SJSA1 (cell line): ENCODE data around the gene ADGRG4. TPM values are rescaled to one million over a fixed set of nuclear protein-coding genes. Genes with fewer than 3 reads are reported as not detected.

Source experiments
- DNase-seq, 2 experiments: peaks; one replicate each; pipeline ENCODE4 v3.0.0-alpha.2; 2015 to 2020; ENCODE audit warnings: low spot score in 2 of 2, low read depth in 1 of 2
- H3K27ac ChIP-seq: fragments of 250-450 bp; sonication (Bioruptor Pico); 2 replicates; pipeline ENCODE4 v1.5.1; 2020; ENCODE audit warnings: mild to moderate bottlenecking, moderate library complexity
- H3K27me3 ChIP-seq: fragments of 250-450 bp; sonication (Bioruptor Pico); replicated peaks from 2 replicates; pipeline ENCODE4 v1.5.1; 2020; ENCODE audit warnings: mild to moderate bottlenecking, moderate library complexity
- H3K36me3 ChIP-seq: fragments of 250-450 bp; sonication (Bioruptor Pico); 2 replicates; pipeline ENCODE4 v1.5.1; 2020; ENCODE audit warnings: mild to moderate bottlenecking
- H3K4me1 ChIP-seq: fragments of 250-450 bp; sonication (Bioruptor Pico); replicated peaks from 2 replicates; pipeline ENCODE4 v1.6.1; 2021; ENCODE audit warnings: mild to moderate bottlenecking
- H3K4me3 ChIP-seq: fragments of 250-450 bp; sonication (Bioruptor Pico); 2 replicates; pipeline ENCODE4 v1.5.1; 2020; ENCODE audit warnings: mild to moderate bottlenecking
- H3K9me3 ChIP-seq: fragments of 250-450 bp; sonication (Bioruptor Pico); replicated peaks from 2 replicates; pipeline ENCODE4 v1.5.1; 2020; ENCODE audit warnings: mild to moderate bottlenecking
- total RNA-seq: library from RNA; depleted of rRNA; stranded (reverse); fragments of >200 nt; shearing (Covaris generic); gene quantifications from 2 replicates; pipeline ENCODE4 v1.2.3, GENCODE V29; 2014; rRNA removed

Gene ADGRG4
- total RNA-seq, 1 experiment from 2014 or later = not detected

DNA sequence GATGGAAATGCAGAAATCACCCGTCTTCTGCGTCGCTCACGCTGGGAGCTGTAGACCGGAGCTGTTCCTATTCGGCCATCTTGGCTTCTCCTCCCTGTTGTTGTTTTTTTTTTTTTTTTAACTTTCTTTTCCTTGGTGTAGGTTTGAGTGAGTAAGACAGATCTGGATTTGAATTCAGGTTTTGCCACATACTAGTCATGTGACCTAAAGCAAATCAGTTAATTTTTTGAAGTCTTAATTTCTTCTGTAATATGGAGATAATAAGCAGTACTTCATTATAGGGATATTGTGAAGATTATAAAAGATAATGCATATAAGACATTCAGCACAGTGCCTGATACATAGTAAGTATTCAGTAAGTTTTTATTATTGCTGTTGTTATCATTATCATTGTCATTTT, 145.4 kb downstream of the ADGRG4 start:
- Histone ChIP-seq H3K27me3 (no peaks in the 10 kb centered on the region), H3K36me3 (no peaks in the 10 kb centered on the region), H3K9me3 (no peaks in the 10 kb centered on the region), H3K4me3 (no peak overlapping the region), H3K27ac (no peak overlapping the region), H3K4me1 (no peaks in the 10 kb centered on the region)
- no peak for DNase-seq

DNA sequence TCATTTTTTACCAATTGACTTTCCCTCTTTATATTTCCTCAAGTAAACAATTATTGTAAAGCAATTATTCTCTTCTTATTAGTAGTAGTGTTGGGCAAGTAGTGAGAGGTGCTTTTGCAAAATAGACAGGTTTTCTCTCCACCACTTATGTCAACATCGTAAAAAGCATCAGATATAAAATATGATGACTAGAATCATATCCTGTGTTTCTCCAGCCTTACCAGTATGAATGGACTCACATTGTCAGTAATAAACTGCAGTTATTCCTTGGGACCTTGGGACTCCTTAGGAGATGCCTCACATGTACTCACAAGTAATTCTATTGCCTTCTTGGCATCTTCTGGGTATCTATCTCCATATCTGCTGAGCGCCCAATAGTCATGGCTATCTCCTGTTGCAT, 146.5 kb downstream of the ADGRG4 start:
- no peak overlapping the region for H3K27ac ChIP-seq
- DNase-seq = no peak
- H3K27me3 ChIP-seq = no peaks in the 10 kb centered on the region
- H3K36me3 ChIP-seq = no peaks in the 10 kb centered on the region
- H3K4me3 ChIP-seq = no peak overlapping the region
- H3K9me3 ChIP-seq = no peaks in the 10 kb centered on the region
- H3K4me1 ChIP-seq = no peaks in the 10 kb centered on the region

DNA sequence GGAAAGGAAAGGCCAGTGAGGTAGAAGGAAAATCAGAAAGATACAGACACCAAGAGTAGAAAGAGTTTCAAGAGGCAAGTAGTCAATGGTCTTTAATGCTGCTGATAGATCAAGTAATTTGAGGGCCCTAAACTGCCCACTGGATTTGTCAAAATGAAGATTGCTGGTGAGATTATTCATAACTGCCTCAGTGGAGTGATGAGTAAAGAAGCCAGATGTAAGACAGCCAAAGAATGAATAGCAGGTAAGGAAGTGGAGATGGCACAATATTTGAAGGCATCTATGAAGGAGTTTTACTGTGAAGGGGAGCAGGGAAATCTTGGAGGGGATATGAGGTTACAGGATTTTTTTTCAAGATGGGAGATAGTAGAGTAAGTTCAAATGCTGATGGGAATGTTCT, 147.2 kb downstream of the ADGRG4 start:
- H3K36me3 ChIP-seq = no peaks in the 10 kb centered on the region

DNA sequence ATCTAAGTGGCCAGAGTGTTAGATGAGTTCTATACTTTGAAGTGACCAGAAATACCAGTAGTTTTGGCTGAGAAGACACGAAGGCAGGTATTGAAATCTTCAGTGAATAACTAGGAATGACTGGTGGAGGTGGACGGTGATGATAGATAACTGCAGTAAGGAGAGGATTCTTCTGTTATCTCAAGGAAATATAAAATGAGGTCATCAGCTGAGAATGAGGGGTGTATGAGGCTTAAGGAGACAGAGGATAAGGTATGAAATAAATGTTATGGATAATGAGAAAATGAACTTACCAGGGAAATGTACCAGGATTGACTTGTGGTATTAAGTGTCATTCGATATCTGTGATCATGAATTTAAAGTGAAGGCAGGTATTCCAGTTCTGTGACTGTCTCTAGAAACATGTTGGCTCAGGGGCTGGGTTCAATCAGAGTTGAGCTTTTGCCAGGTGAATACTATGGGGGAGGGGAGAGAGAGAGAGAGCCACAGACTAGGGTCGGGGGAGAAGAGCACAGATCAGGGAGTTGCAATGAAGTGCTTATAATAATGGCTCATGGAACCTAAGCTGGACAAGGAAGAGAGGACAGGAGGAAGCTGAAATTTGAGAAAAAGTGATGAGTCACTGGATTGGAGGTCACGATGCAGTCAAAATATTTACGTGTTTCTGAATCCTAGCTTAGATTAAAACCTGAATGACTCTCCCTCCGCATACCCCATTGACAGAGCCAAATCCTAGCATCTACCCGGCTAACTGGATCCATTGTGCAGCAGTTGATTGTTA, 149.5 kb downstream of the ADGRG4 start:
- Histone ChIP-seq H3K4me1 (no peaks in the 10 kb centered on the region), H3K27me3 (no peaks in the 10 kb centered on the region), H3K9me3 (no peaks in the 10 kb centered on the region), H3K4me3 (no peak overlapping the region), H3K36me3 (no peaks in the 10 kb centered on the region), H3K27ac (no peak overlapping the region)
- DNase-seq = no peak

More for the DNA sequence above, 147.2 kb downstream of the ADGRG4 start:
- H3K4me3 ChIP-seq = no peak overlapping the region
- no peaks in the 10 kb centered on the region for H3K9me3 ChIP-seq
- no peaks in the 10 kb centered on the region for H3K4me1 ChIP-seq
- DNase-seq = no peak
- H3K27me3 ChIP-seq = no peaks in the 10 kb centered on the region
- no peak overlapping the region for H3K27ac ChIP-seq

DNA sequence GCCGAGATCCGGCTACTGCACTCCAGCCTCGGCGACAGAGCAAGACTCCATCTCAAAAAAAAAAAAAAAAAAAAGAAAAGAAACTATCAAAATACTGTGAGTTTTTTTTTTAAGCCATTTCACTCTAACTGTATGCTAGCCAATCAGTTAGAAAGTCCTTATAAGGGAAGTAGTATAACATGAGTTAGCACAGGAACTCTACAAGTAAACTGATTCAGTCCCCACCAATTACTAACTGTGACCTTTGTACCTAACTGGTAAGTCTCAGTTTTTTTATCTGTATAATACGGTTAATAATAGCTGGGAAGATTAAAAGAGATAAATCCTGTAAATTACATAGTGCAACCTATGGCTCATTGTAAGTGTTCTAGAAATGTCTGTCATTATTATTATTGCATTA, 151.9 kb downstream of the ADGRG4 start:
- DNase-seq = no peak

DNA sequence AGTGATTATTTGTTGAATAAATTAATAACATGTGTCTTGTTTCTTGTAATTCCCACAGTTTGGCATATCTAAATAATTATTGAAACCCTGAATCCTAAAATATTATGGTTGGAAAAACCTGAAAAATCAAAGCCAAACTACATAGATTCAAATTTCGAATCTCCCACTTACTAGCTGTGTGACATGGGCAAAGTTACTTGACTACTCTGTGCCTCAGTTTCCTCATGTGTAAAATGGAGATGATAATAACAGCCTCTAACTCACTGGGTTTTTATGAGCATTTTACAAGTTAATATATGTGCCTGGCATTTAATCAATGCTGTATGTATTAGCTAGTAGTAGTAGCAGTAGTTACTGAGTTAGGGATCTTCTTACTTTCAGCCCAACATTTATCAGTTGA, 152.4 kb downstream of the ADGRG4 start:
- H3K9me3 ChIP-seq = no peaks in the 10 kb centered on the region
- no peaks in the 10 kb centered on the region for H3K4me1 ChIP-seq
- no peak overlapping the region for H3K27ac ChIP-seq
- no peak overlapping the region for H3K4me3 ChIP-seq
- no peaks in the 10 kb centered on the region for H3K27me3 ChIP-seq
- no peak for DNase-seq
- no peaks in the 10 kb centered on the region for H3K36me3 ChIP-seq

More for the DNA sequence above, 151.9 kb downstream of the ADGRG4 start:
- Histone ChIP-seq H3K36me3 (no peaks in the 10 kb centered on the region), H3K27ac (no peak overlapping the region), H3K9me3 (no peaks in the 10 kb centered on the region), H3K4me3 (no peak overlapping the region), H3K27me3 (no peaks in the 10 kb centered on the region), H3K4me1 (no peaks in the 10 kb centered on the region)

DNA sequence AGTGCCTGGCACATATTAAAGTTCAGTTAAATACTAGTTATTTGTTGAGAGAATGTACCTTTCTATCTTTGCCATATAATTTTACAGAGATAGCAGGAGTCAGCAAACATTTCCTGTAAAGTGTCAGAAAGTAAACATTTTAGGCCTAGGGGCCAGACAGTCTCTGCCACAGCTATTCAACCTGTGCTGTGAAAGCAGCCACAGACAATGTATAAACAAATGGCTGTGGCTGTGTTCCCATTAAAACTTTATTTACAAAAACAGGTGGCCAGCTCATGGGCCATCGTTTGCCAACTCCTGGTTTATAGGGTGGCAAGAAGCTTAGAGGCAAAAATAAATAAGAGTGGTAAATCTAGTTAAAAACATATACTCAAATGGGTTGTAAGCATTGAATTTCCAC, 153.0 kb downstream of the ADGRG4 start:
- Histone ChIP-seq H3K36me3 (no peaks in the 10 kb centered on the region), H3K27me3 (no peaks in the 10 kb centered on the region), H3K27ac (no peak overlapping the region), H3K4me1 (no peaks in the 10 kb centered on the region), H3K4me3 (no peak overlapping the region), H3K9me3 (no peaks in the 10 kb centered on the region)
- no peak for DNase-seq

DNA sequence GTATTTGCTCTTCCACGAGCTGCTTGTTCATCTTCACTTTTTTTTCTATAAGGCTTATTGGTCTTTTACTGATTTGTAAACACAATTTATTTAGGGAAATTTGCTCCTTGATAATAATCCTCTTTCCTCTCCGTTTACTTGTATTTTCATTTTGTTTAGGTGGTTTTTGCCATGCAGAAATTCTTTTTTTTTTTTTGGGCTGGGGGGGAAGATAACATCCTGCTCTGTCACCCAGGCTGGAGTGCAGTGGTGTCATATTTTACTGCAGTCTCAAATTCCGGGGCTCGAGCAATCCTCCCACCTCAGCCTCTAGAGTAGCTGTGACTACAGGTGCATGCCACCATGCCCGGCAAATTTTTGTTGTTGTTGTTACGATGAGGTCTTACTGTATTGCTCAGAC, 155.4 kb downstream of the ADGRG4 start:
- Histone ChIP-seq H3K4me3 (no peak overlapping the region), H3K4me1 (no peaks in the 10 kb centered on the region), H3K9me3 (no peaks in the 10 kb centered on the region), H3K27me3 (no peaks in the 10 kb centered on the region), H3K27ac (no peak overlapping the region), H3K36me3 (no peaks in the 10 kb centered on the region)
- DNase-seq = no peak

DNA sequence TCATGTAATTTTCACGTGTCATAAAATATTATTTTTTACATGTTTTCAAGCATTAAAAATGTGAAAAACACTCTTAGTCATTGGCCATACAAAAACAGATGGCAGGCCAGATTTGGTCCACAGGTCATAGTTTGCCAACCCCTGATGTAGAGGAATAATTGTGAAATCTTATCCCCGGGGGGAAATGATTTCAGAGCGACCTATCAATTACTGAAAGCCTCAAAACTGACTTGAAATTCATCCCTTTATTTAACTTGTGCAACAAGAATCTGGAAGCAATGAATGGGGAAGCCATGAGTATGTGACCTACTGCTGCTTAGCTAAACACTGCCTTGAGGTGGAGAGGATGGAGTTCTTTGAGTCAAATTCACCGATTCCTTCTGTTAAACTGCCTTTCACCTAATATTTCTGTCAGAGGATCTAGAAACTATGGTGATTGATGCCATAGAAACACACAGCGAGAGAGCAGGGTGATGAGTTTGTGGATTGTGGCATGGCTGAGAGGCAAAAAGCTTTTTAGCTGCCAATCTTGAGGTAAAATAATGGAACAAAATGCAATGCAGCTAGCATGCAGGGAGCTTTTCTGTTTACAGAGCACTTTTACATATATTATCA, 156.6 kb downstream of the ADGRG4 start:
- no peaks in the 10 kb centered on the region for H3K4me1 ChIP-seq
- H3K27me3 ChIP-seq = no peaks in the 10 kb centered on the region
- no peaks in the 10 kb centered on the region for H3K9me3 ChIP-seq
- no peak for DNase-seq
- no peak overlapping the region for H3K27ac ChIP-seq
- no peaks in the 10 kb centered on the region for H3K36me3 ChIP-seq
- no peak overlapping the region for H3K4me3 ChIP-seq

DNA sequence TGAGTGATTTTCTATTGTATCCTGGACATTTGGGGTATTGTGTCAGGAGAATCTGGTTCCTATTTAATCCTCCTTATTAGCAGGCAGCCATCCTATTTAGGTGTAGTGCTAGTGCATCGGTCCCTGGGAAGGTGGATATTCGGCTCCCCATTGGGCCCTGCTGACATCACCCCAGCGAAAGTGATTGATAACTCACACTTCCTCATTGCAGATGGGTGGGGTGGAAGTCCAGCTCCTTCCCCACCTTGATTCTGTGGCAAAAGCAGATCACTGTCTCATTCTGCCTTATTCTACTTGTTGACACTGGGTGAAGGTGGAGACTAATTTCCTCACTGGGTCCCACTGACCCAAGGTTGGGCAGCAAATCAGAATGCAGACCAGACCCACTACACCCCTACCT, 163.8 kb downstream of the ADGRG4 start:
- Histone ChIP-seq H3K4me3 (no peak overlapping the region), H3K9me3 (no peaks in the 10 kb centered on the region), H3K36me3 (no peaks in the 10 kb centered on the region), H3K4me1 (no peaks in the 10 kb centered on the region), H3K27me3 (no peaks in the 10 kb centered on the region), H3K27ac (no peak overlapping the region)
- DNase-seq = no peak

Other genes starting within 250 kb of the ADGRG4 start
- 104 and 117 TPM in 2 replicates for gene FHL1, start 153.4 kb upstream of the ADGRG4 start, total RNA-seq
- 22.1 and 27.5 TPM in 2 replicates for gene MAP7D3, start 49.6 kb upstream of the ADGRG4 start, total RNA-seq
- gene BRS3, start 187.0 kb downstream of the ADGRG4 start, total RNA-seq = not detected in 2 replicates
- 88.3 and 90.4 TPM in 2 replicates for gene HTATSF1, start 196.6 kb downstream of the ADGRG4 start, total RNA-seq
- not detected in 2 replicates for gene VGLL1, start 231.3 kb downstream of the ADGRG4 start, total RNA-seq